ENCODE measurements around the gene MPPED1.

Gene MPPED1

DNA sequence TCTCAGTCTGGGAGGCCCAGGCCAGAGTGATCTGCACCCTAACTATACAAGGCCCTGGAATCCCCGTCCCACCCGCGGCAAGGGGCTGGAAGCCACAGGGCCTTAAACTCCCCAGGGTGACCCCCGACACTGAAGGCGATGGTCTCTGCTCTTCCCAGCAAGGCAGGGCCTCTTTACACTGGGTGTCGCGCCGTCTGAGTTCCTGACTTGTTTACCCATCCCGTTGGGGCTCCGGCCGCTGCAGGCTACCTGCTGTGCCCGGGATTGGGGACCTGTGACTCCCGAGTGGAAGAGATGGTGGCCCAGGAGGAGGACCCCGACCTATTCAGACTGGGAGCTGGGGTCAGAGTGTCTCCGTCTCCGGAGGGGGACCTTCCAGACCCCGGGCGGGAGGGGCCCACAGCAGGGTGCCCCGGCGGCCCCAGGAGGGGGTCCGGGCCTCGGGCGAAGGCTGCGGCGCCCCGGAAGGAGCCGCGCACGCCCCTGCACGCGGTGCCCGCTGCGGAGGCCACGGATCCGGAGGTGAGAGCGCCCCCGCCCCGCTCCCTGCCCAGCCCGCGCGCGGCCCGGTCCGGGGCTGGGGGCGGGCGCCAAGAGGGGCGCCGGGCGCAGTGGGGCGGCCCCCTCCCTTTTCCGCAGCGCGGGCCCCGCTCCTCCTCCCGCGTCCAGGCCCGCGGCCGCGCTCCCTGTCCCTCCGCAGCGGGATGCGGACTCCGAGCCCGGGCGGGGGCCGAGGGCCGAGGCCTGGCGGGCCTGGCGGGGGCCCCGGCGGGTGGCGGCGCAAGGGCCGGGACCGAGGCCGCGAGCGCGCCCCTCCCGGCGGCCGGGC lies 560 bp upstream of the MPPED1 start:
- DNase-seq (ENCODE audit: low read depth), result no peak

DNA sequence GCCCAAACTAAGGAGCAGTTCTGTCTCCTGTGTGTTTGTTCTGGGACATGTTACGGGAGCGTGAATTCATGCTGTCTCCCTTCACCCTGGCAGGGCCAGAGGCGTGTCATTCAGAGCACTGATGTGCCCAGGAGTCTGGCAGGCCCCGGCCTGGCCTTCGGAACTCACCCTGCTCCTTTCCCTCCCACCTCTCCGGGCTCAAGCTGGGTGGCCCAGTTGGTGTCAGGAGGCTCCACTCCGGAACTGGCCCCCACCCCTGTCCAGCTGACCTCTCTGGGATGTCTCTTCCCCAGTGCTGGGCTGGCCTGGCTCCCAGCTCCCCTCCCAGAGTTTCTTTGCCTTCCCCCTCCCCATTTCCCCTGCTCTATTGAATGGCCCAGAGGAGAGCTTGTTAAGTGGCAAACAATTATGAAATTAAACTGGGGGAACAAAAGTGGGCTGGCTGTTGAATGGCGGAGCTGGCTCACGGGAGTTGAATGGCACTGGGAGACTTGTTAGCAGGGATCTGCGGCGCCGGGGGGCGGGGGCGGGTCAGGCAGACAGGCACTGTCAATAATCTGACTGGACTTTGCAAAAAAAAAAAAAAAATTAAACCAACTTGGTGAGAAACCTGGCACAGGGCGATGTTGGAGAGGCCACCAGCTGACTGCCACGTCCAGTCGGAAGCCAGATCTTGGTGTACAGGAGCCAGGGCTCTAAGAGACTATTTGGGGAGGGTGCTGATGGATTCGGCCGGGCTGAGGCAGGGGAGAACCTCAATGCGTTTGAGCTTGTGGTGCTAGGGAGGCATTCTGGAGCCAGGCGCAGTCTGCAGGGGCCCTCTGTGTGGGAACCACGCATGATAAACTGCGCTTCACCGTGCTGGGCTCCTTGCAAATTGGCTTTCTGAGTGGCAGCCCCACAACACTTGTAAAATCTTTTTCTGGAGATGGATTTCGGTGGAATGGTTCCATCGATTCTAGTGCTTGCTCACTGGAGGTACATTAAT lies 1.3 kb downstream of the MPPED1 start:
- no peak for DNase-seq (ENCODE audit: low read depth)

DNA sequence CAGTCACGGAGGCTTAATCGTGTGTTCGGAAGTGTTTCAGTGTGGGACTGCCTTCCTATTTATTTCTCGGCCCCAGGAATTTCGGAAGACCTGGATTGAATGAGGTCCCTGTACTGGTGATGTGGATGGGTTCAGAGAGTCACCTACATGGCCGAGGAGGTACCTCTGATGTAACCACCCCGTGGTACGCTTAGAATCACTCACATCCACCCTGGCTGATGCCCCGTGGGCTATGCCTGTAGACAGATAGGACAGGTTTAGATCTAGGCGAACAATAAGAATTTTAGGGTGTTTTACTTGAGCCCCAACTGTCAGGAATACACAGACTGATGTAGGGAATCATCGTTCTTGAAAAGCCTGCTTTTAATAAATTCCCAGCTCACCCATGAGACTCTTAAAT lies 2.0 kb downstream of the MPPED1 start:
- no peak for DNase-seq (ENCODE audit: low read depth)

DNA sequence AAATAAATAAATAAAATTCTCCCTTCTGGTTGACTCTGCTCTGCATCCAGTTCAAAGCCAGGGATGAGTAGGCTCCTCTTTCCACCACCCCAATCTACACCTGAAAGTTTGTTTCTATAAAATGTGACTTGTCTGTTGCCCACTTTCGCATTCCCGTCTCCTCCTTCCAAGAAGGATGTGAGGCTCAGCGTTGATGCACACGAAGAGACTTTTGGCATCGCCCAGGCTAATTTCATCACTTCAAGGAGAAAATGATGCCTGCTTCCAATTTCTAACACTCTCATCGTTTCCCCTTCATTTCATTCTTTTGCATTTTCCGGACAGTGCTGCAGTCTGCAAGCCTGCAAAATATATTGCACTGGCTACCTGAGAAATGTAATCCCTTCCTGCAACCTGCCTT lies 3.9 kb downstream of the MPPED1 start:
- DNase-seq (ENCODE audit: low read depth), result no peak

DNA sequence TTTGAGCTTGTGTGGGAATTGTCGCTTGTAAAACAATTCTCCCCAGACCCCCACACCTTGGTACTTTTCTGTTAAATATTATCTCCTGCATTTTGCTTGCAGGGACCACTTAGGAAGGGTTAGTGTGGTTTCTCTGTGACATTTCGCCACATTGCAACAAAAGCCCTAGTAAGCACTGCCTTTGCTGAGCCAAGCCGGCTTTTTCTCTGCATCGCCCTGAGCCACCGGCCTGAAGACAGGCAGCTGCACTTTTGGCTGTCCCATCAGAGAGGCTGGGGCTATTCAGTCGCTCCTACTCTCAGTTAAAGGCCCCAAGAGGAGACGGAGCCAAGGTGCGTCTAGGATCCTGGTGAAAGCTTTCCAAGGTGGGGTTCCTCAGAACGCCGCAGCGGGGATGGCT lies 5.7 kb downstream of the MPPED1 start:
- DNase-seq (ENCODE audit: low read depth), result no peak

DNA sequence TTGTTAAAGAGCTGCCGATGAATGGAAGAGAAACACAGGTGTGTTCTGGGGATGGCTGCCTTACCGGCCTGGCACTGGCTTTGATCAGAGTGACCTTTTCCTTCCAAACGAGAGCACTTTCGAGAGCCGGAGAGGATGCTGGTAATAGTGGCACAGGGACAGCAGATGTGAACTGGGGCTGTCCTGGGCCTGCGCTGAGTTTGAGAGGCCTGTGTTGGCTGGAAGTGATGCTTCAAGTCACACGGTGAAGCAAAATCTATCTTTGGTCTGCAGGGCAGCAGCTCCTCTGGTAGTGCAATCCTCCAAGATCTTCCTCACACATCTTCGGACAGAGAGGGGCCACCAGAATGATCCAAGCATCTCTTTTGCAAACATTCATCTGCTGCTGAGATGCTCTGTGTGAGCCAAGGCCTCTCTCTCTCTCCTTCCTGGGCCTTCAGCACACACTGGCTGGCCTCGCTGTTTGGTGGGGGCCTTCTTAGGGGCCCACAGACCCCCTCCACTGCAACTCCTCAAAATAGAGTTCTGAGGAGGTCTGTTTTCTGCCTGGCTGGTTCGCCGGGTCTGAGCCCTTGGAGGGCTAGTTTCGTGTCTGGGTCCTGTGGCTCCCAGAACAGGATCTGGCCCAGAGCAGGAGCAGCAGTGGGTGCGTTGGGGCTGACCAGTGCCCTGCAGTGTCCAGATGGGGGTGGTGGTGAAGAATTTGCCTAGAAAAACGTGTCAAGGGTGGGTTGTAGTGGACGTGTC lies 6.4 kb downstream of the MPPED1 start:
- no peak for DNase-seq (ENCODE audit: low read depth)

DNA sequence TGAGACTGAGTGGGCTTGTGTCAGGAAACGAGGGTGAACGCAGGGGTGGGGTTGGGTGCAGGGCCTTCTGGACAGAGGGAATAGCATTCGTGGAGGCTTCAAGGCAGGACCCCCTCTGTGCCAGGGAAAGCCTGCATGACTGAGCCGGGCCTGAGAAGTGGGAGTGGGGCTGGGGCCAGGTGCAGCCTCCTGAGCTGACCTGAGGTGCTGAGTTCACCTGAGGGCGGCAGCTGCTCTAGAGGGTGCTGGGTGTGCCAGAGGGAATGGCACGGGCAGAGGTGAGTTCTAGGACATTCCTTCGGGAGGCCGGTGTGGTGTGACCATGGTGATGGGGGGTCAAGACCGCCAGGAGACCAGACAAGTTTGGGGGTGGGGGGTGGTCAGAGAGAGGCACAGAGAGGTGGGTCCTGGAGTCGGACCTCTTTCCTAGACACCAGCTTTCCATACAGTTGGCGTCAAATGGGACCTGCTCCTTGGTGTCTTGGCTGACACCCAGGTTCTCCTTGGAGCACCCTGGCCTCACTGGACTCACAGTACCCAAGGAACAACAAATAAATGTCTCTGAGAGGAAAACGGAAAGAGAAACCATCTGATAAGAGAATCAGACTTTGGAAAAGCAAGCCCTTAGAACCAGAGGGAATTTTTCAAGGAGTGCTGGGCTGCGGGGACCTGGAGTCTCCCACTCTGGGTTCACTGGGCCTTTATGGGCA lies 7.7 kb downstream of the MPPED1 start:
- DNase-seq (ENCODE audit: low read depth), result no peak

DNA sequence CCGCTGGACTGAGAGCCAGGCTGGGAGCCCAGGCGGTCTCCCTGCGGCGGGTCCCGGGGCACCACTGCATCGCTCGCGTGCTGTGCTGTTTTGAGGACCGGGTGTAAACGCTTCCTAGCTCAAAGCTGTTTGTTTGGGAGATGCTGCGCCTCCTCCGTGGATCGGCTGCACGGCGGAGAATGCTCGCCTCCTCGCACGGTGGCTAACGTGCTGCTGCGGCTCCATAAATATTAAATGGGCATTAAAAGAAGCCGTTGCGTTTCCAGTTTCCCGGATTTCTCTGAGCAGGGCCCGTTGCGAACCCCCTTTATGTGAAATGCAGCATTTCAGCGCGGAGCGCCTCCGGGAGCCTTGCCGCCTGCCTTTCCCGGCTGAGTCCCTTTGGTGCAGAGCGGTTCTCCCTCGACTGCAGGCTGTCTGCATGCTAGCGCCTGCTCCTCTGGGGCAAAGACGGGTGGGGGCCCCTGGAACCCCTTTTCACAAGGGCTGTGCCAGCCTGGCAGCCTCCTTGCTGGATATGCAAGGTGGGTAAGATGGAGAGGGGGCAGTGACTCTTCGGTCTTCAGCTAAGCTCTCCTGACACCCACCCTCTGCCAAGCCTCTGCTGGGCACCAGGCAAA lies 9.3 kb downstream of the MPPED1 start:
- no peak for DNase-seq (ENCODE audit: low read depth)

DNA sequence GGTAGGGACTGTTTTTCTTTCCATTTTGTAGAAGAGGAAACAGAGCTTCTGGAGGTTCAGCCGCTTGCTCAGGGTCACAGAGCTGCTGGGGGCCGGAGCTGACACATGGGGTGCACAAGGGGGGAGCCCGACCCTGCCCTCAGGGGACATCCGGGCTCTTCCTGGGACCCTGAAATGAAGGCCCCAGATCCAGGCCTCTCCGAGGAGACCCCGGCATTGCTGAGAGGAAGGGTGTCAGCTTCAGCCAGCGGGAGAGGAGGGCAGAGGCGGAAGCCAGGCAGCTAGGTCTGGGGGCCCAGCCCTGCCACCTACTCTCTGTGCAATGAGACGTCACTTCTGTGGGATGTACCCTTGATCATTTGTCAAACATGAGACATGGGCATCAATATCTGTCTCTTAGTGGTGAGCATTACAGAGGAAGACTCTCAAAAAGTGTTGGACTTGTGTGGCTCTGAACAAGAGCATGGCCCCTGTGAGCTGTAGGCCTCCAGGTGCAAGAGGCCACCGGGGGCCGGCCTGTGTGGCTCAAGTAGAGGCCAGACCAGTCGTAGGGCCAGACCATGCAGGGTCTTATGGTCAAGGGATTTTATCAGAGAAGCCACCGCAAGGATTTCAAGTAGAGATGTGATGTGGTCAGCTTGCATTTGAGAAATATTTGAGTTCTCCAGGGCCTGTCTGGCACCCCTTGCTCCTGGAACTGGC lies 10.3 kb downstream of the MPPED1 start:
- no peak for DNase-seq (ENCODE audit: low read depth)

DNA sequence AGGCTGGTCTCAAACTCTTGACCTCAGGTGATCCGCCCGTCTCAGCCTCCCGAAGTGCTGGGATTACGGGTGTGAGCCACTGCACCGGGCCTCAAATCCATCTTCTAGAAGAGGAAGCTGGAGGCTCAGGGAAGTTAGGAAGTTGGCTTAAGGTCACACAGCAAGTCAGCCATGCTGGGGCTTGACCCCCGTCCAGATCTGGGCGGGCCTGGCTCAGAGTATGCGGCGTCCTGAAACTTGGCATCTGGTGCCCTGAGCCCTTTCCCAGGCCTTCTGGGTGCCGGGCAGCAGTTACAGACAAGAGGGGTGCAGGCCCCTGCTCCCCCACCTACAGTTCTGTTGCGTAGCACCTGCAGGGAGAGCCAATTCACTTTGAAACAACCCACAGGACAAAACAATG lies 11.2 kb downstream of the MPPED1 start:
- DNase-seq (ENCODE audit: low read depth), result no peak

DNA sequence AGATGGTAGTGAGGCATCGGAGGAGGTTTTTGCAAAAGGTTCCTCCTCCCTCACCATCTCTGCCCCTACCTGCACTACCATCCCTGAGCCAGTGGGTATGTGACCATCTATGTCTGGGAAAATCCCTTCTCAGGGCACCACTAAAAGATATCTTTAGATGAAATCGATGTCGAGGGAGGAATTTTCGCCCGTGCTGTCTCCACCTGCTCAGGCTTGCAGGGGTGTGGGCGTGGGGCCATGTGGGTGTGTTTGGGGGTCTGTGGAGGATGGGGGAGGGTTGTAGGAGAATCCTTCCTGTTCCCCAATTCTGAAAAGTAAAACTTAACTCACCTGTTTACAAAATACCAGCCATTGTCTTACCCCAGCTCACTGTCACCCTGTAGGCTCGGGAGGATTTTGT lies 12.4 kb downstream of the MPPED1 start:
- DNase-seq (ENCODE audit: low read depth), result no peak

DNA sequence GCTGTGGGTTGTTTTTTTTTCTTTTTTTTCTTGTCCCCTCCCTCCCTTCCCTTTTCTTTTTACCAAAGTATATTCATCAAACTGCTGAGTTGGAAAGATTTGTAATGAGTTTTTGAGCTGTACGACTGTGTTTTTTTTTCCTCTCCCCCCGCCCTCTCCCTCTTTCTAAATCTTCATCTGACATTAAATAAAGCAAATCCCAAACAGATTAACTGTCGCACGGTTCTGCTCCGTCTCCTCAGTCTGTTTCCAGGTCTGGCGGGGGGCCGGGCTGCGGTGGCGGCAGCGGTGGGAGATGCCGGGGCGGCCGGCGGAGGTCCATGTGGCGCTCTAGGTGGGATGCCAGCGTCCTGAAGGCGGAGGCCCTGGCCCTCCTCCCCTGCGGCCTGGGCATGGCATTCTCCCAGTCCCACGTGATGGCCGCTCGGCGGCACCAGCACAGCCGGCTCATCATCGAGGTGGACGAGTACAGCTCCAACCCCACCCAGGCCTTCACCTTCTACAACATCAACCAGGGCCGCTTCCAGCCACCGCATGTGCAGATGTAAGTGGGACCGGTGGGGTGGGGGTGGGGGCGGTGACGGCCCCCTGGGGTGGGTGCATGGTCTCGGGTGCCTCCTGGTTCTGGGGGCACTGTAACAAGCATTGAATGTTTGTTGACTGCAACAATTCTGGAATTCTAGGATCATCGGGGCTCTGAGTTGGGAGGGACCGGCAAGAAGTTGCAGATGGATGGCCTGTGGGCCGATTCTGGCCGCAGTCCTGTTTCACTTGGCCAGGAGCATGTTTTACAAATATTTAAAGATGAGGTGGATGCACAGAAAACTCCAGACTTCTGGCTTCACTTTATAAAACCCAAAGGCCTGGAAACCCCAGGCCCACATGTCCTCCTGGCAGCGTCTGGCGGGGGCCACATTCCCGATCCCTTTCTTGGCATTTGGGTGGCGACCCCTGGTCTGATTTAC lies 13.1 kb downstream of the MPPED1 start:
- no peak for DNase-seq (ENCODE audit: low read depth)

DNA sequence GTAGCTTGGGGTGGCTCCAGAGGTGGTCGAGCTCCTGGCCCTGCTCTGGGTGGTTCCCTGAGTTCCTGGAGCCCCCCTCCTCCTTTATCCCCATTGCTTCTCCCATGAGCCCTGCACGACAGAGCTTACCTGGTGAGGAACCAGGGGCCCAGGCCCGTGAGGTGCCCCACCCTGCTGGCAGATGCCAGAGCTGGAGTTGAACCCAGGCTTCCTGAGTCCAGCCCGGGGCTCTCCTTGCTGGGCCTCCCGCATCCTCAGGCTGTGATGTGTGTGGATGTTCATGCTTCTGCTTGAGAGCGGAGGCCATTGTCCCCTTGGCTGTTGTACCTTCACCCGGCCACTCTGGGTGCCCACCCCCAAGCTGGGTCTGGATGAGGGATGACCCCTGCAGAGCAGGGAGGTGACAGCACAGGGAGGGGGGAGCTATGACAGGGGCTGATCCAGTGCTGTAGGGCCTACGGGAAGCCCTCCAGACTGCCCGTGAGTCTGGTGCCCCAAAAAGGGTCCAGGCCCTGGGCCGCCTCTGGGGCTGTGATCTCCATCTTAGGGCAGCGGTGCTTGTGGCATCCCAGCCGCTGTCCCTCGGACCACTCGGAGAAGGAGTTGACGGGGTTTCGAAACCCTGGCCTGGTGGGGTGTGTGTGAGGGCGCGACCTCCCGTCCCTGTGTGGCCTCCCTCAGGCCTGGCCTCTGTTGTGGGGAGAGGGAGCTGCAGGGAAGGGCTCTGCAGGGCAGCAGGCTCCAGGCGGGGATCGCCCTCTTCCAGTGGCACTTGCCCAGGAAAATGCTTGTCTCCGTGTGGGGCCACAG lies 14.4 kb downstream of the MPPED1 start:
- no peak for DNase-seq (ENCODE audit: low read depth)

DNA sequence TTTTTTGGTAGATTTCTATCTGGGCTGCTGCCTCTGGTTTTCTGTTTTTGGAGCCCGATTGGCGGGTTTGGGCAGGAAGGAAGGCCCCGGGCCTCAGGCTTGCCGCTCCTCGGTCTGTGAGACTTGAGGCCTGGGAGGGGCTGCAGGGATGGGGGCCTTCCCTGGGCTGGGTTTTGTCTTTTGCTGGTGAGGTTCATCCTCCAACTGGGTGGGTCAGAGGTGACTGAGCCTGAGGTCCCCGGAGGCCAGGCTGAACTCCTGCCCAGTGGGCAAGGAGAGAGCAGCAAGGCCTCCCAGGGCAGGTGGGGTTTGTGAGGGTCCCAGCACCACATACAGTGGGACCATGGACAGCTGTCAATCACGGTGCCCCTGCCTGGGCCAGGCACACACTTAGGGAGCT lies 15.0 kb downstream of the MPPED1 start:
- DNase-seq (ENCODE audit: low read depth), result no peak

DNA sequence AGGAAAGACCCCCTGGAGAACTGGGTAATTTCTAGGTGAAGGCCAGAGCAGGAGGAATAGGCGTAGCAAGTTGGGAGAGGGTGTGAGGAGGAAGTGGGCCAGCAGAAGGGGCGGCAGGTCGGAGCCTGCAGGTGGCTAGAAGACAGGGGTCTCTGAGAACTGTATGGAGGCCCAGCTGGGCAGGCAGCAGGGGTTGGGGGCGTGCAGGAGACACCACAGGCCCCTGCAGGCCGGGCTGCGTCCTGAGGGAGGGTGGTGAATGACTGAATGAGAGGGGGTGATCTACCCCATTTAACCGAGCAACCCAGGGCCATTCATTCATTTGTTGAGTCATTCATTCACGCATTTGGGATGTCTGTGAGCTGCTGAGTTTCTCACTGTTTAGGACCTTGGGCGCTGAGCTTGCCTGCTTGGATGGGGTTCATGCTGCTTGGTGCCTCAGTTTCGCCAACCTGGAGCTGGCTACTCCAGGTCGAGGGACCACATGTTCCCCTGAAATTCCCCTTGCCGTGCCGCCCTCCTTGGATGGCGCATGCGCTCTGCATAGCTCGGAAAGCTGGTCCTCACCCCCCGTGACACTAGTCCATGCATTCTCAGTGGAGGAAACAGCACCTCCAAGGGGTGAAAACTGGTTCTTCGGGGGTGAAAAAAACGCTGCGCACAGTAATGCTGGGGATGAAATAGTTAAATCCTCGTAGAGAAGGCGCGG lies 15.6 kb downstream of the MPPED1 start:
- DNase-seq (ENCODE audit: low read depth), result no peak

DNA sequence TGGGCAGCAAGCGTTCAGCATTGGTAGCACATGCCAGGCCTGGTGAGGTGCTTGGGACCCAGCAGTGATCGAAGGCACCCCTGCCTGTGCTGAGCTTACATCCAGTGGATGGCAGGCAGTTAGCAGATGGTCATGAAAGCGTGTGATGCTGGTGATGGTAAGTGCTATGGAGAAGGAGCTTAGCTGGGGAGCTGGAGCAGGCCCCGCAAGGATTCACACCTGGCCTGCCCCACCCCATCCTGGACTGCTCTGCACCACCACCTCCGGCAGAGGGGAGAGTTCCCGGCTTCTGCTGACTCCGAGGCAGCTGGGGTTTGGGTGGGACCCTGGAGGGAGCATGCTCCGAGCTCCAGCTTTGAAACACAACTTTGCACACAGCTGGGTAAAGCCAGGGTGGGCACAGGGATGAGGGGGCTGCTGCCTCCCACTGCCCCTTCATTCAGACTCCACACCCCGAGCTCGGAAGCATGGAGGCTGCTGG lies 16.2 kb downstream of the MPPED1 start:
- no peak for DNase-seq (ENCODE audit: low read depth)

DNA sequence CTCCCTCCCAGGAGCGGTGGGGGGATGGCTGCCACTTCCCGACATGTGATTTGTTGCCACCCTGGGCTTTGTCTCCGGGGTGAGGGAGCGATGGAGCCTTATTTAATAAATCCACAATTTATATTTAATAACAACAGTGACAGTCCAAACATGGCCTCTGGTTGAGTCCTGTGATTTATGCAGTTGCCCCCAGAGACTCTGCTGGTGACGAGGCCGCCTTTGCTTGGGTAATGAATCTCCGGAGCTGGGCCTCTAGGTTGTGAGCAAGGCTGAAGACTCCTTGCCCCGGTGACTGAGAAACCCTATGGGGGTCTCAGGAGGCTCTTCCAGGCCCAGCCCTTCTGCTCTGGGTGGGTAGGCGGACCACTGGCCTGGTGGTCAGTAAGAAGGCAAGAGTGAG lies 16.7 kb downstream of the MPPED1 start:
- no peak for DNase-seq (ENCODE audit: low read depth)

DNA sequence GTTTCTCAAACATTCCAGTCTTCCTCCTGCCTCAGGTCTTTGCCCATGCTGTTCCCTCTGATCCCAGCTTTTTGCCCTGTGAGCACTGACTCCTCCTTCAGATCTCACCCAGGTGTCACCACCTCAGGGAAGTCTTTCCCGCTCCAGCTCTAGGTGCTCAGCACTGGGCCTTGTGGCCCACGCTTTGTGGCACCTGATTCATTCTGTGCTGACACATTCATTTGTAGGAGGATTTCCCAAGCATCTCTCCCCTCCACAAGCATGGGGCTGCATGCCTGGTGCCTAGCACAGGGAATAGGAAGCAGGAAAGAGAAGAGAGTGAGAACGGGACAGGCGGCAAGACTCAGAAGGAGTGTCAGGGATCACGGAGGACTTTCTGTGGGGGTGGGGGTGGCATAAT lies 17.6 kb downstream of the MPPED1 start:
- DNase-seq (ENCODE audit: low read depth), result no peak
